ENCODE results near the gene LEAP2. TPM values are rescaled to one million over a fixed set of nuclear protein-coding genes. Genes with fewer than 3 reads are reported as not detected.
A peak's percentile ranks its signal among the peaks of the same experiment; 100 is the strongest.

LEAP2 gene
- polyA plus RNA-seq, 1 experiment: 0.31 TPM

GRCh38 chr5:132867046-132867451 is 6.4 kb upstream of the LEAP2 start:
- H3K4me3 ChIP-seq (ENCODE audit: low read depth, low read length): peak overlapping the region; percentile 79
- DNase-seq (ENCODE audit: low read depth): no peak
- H3K27me3 ChIP-seq (ENCODE audit: control insufficient read depth, insufficient read depth, low read length): no peaks in the 10 kb centered on the region
- POLR2A ChIA-PET: interaction anchor here (0.6 kb wide), 1 partner anchor 213 kb away, joined by 5 read pairs; no protein-coding TSS in a partner anchor
- H3K36me3 ChIP-seq (ENCODE audit: control insufficient read depth, insufficient read depth, low read length): peaks cover 5% of the 10 kb centered on the region; the same call in 1 of the 2 replicates
- CTCF ChIA-PET: interaction anchor here (0.6 to 11.5 kb wide), 5 partner anchors 13 to 47 kb away, joined by 3 to 71 read pairs (median 13); partner anchors contain the start of gene SHROOM1
- TF ChIP-seq CTCF (IDR thresholded peaks at IDR 0.05; ENCODE audit: insufficient read depth, low read depth, low read length): no peak

GRCh38 chr5:132868754-132869153 is 4.7 kb upstream of the LEAP2 start:
- Histone ChIP-seq H3K4me3 (ENCODE audit: low read depth, low read length) (no peak overlapping the region), H3K36me3 (ENCODE audit: control insufficient read depth, insufficient read depth, low read length) (peaks cover 6% of the 10 kb centered on the region; the same call in 1 of the 2 replicates), H3K27me3 (ENCODE audit: control insufficient read depth, insufficient read depth, low read length) (no peaks in the 10 kb centered on the region; the same call in 1 of the 2 replicates)
- DNase-seq (ENCODE audit: low read depth): no peak
- no peak for TF ChIP-seq CTCF (IDR thresholded peaks at IDR 0.05; ENCODE audit: insufficient read depth, low read depth, low read length)
- CTCF ChIA-PET: interaction anchor here (1.2 to 11.5 kb wide), 5 partner anchors 8 to 48 kb away, joined by 3 to 71 read pairs (median 5); partner anchors contain the start of gene SHROOM1
- POLR2A ChIA-PET: no interaction called here

- ChIA-PET POLR2A (no interaction called here), CTCF (interaction anchor here (1.5 to 2.9 kb wide), 3 partner anchors 9 to 50 kb away, joined by 3 to 12 read pairs (median 4); no protein-coding TSS in a partner anchor)
- H3K36me3 ChIP-seq (ENCODE audit: control insufficient read depth, insufficient read depth, low read length): peaks cover 7% of the 10 kb centered on the region; the same call in 1 of the 2 replicates
- H3K27me3 ChIP-seq (ENCODE audit: control insufficient read depth, insufficient read depth, low read length): no peaks in the 10 kb centered on the region; the same call in 1 of the 2 replicates
- H3K4me3 ChIP-seq (ENCODE audit: low read depth, low read length): no peak overlapping the region
- DNase-seq (ENCODE audit: low read depth): no peak
- no peak for TF ChIP-seq CTCF (IDR thresholded peaks at IDR 0.05; ENCODE audit: insufficient read depth, low read depth, low read length)
Measured at GRCh38 chr5:132870801-132871200, 2.7 kb upstream of the LEAP2 start.

GRCh38 chr5:132871459-132872284 is 1.8 kb upstream of the LEAP2 start:
- TF ChIP-seq CTCF (IDR thresholded peaks at IDR 0.05; ENCODE audit: insufficient read depth, low read depth, low read length): no peak
- ChIA-PET POLR2A (no interaction called here), CTCF (interaction anchor here (1.3 to 2.9 kb wide), 3 partner anchors 12 to 51 kb away, joined by 4 to 12 read pairs (median 6); no protein-coding TSS in a partner anchor)
- H3K36me3 ChIP-seq (ENCODE audit: control insufficient read depth, insufficient read depth, low read length): peaks cover 7% of the 10 kb centered on the region; the same call in 1 of the 2 replicates
- H3K4me3 ChIP-seq (ENCODE audit: low read depth, low read length): no peak overlapping the region
- H3K27me3 ChIP-seq (ENCODE audit: control insufficient read depth, insufficient read depth, low read length): no peaks in the 10 kb centered on the region; the same call in 1 of the 2 replicates
- DNase-seq (ENCODE audit: low read depth): no peak

- no peak for DNase-seq (ENCODE audit: low read depth)
- Histone ChIP-seq H3K4me3 (ENCODE audit: low read depth, low read length) (no peak overlapping the region), H3K36me3 (ENCODE audit: control insufficient read depth, insufficient read depth, low read length) (peaks cover 8% of the 10 kb centered on the region), H3K27me3 (ENCODE audit: control insufficient read depth, insufficient read depth, low read length) (no peaks in the 10 kb centered on the region; the same call in 1 of the 2 replicates)
- POLR2A ChIA-PET: no interaction called here
- TF ChIP-seq CTCF (IDR thresholded peaks at IDR 0.05; ENCODE audit: insufficient read depth, low read depth, low read length): no peak
- CTCF ChIA-PET: interaction anchor here (0.5 to 1.3 kb wide), 2 partner anchors 19 to 160 kb away, joined by 4 to 6 read pairs; no protein-coding TSS in a partner anchor
Measured at GRCh38 chr5:132872788-132873118, 715 bp upstream of the LEAP2 start.

Data from BJ (cell line).